Activated T-cell treated with anti-CD3 and anti-CD28 coated beads, Interleukin-2, amount 50 U/mL, for 48 hours (primary cell): Measurements from ENCODE around the gene ARHGAP4.

ENCODE experiments used
- DNase-seq, 2 experiments: peaks; one replicate each; pipeline ENCODE4 v3.0.0-alpha.2; 2020

ARHGAP4 gene

GRCh38 chrX:153944140-153944799 lies 18.2 kb upstream of the ARHGAP4 start, which contains the start of gene RENBP:
Gene RENBP, minus strand, starts transcription at chrX:153944643. Its CDS starts 33 bp downstream, at chrX:153944610.
- peak in 1 of 2 experiments; percentile 53 for DNase-seq

DNA sequence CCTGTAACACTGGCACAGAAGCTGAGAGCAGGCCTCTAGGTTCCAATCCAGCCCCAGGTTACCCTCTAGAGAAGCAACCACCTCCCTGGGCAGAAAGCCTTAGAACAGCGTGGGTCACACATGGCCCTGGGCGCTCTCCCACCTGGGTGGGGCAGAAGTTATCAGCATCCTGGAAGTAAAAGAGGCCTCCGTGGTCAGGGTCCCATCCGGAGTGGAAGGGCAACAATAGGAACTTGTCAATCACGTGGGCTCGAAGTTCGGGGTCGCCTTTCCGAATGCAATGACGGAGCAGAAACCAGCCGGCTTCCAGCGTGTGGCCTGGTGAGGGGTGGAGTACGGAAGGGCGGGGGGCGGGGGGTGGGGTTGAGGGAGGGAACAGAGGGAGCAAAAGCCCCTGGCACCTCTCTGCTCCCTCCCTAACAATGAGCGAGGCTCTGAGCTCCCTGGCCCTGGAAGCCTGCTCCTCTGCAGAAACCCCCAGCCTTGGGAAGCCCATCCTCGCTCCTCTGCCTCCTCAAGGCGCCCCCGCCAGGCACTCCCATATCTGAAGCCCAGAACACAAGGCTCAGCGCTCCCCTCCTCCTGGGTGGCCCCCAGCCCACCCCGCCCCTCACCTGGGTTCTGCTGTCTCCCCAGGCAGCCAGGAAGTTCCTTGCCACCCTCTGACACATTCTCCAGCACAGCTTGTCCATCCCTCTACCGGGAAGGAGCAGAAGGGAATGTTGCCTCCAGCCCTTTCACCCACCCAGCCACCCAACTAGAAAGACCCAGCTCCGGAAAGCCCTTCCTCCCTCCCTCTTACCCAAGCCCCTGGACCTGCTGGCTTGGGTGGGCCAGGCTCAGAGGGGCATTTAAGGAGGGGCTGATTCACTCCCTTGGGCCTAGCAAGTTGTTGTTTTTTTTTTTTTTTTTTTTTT lies 15.5 kb upstream of the ARHGAP4 start:
- DNase-seq = no peak

- DNase-seq = no peak
Measured at GRCh38 chrX:153939573-153939972, 13.5 kb upstream of the ARHGAP4 start.

- DNase-seq = peak in 1 of 2 experiments; percentile 46
Measured at GRCh38 chrX:153938226-153938786, 12.2 kb upstream of the ARHGAP4 start.

DNA sequence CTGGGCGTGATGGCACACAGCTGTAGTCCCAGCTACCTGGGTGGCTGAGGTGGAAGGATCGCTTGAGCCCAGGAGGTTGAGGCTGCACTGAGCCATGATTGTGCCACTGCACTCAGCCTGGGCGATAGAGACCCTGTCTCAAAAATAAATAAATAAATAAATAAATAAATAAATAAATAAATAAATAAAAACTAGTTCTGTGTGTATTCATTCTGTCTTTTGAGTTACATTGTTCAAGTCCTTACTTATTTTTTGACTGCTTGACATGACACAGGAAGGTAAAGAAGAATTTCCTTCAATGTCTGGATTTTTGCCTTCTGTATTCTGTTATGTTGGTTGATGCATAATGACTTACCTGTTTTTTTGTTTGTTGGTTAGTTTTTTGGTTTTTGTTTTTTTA lies 11.0 kb upstream of the ARHGAP4 start:
- no peak for DNase-seq

DNA sequence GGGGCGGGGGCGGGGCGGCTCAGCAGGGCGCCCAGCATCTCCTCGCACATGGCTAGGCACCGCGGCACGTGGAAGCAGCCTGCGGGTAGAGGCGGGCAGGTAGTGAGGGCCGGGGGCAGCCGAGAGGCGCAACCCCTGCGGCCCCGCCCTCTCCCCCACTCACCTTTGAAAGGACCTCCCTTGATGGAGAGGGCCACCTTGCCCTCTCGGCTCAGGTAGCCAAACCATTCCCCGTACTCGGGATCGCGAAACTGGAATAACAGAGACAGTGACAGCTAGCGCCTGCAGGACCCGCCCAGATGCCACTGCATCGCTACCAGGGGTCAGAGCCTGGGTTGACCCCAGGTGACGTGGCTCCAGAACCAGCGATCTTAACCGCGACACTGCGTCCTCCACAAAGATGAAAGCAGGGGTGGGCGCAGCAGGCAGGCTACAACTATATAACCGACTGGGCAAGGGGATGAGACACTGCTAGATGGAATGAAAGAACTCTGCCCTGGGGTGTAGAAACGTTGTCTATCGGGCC lies 9.3 kb upstream of the ARHGAP4 start:
- no peak for DNase-seq

GRCh38 chrX:153934762-153935325 lies 8.8 kb upstream of the ARHGAP4 start, which contains the start of gene NAA10:
Gene NAA10, minus strand, starts transcription at chrX:153935037. Its CDS starts 133 bp downstream, at chrX:153934904.
- DNase-seq = peak; percentile 69 to 78

DNA sequence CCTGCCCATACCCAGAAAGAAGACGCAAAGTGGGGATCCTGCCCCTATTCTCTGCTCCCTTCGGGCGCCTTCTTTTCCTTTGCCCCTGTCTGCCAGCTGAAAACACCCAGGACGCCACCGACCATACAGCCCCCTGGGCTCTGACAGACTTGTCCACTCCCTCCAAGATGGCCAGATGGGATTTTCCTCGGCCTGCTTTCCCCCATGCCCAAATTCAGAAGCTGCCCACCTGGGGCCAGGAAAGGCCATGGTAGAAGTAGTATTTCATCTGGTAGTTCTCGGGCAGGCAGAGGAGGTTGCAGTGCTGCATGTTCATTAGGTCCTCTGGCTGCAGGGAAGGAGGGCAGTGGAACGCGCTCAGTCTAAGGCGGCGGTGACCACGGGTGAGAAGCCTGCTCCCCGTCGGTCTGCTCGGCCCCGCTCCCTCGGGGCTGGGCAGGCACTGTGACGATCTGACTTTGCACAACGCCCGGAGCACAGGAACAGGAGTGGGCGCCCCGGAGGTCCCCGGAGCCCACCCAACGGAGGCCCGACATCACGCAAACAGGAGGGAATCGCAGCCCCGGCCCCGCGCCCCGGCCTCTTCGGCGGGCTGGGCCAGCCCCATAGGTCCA lies 8.2 kb upstream of the ARHGAP4 start:
- no peak for DNase-seq

DNA sequence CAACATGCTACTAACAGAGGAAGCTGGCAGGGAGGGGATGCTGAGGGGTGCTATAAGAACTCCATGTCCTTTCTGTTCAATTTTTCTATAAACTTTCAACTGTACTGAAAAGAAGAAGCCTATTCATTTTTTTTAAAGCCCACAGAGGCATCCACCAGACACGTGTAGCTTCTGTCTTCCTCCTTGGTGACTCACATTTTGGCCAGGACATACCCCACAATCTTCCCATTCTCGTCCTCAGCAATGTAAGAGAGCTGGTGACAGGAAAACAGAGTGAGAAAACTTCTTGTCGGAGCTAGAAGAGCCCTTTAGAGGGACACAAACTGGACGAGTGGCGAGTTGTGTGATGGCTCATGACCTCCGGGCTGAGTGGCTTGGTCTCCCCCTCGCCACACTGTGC lies 7.7 kb upstream of the ARHGAP4 start:
- DNase-seq = no peak

GRCh38 chrX:153932220-153932915 lies 6.3 kb upstream of the ARHGAP4 start:
- DNase-seq = no peak

GRCh38 chrX:153931748-153932147 lies 5.7 kb upstream of the ARHGAP4 start:
- DNase-seq = no peak

DNA sequence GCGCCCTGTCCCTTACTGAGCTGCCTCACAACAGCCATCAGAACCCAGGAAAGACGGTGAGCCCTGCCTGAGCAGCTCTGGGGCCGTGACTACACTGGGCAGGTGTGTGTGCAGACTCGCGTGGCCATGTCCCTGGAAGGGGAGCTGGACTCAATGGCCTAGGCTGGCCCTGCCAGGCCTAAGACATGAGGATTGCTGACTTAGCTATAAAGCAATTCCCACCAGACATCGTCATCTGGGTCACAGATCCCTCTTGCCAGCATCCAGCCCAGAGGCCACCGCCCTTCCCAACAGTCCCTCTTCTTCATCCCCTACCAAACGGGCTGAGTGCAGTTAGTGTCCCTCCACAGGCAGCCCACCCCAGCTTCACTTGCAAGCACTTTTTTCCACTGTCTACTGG lies 5.1 kb upstream of the ARHGAP4 start:
- no peak for DNase-seq

DNA sequence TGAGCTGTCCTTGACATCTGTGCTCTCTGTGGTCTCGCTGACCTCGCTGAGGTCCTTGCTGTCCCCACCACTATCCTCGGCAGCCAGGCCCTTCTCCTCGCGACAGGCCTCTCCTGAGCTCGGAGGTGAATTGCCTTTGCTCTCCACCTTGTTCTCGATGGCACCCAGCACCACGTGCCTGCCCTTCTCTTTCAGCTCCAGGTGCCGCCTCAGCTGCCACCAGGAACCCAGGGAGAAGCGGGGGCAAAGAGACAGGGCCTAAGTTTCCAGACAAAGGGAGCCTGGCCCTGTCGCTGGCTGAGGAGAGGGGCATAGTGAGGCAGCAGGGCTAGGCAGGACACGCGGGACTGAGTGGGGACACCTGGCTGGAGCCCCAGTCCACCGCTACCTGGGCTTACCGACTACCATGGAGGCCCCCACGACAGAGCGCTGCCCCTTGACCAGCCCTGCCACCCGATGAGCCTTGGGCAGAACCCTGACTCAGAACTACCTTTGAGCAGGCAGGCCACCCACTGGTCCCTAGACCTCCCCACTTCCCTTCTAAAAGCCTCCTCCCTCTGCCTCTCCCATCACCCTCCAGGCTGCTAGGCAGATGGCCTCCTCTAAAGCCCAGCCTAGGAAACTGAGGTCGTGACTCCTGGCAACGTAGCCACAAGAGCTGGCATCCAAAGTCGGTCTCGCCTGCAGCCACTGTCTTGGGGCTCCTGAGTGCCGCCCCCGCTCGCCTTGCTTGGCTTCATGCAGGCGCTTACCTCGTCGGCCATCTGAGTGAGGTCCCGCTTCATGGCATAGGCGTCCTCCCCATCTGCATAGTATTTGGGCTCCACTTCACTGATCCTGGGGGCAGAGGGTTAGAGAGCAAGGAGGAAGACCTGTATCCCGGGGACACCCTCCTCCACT lies 4.2 kb upstream of the ARHGAP4 start:
- DNase-seq = no peak

DNA sequence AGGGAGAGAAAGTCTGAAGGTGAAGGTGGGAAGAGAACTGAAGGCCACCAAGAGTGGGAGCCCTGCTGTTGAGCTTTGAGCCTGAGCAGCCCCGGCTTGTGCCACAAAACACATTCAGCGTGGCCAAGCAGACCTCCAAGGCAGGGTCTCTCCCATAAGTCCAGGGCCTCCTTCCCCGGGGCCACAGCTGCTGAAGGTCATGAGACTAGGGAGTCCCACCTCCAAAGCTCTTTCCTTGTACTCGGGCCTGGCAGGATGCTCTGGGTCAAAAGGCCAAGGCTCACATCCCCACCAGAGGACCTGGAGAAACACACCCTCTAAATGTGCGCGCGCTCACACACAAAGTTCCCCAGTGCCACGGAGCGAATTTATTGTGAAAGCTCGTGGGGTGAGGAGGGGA lies 3.5 kb upstream of the ARHGAP4 start:
- DNase-seq = no peak

GRCh38 chrX:153928846-153929245 lies 2.8 kb upstream of the ARHGAP4 start:
- no peak for DNase-seq

GRCh38 chrX:153927922-153928760 lies 2.1 kb upstream of the ARHGAP4 start:
- DNase-seq = peak; percentile 94 to 96

- DNase-seq = no peak
Measured at GRCh38 chrX:153927672-153927921, 1.5 kb upstream of the ARHGAP4 start.

- DNase-seq = peak; percentile 65 to 80
Measured at GRCh38 chrX:153926858-153927671, 1.0 kb upstream of the ARHGAP4 start.

- DNase-seq = peak; percentile 69 to 75
Measured at GRCh38 chrX:153926552-153926857, 441 bp upstream of the ARHGAP4 start.

GRCh38 chrX:153925387-153925738 lies 701 bp downstream of the ARHGAP4 start:
- DNase-seq = no peak
